Middle frontal gyrus (tissue), 1 donor: ENCODE results near the gene IMMP2L.

ENCODE experiments used
- DNase-seq: peaks from one replicate; pipeline ENCODE4 v3.0.0-alpha.2; 2015; ENCODE audit warnings: low spot score; ENCODE audit errors: extremely low spot score

IMMP2L gene

GRCh38 chr7:111168182-111168581 lies 394.1 kb downstream of the IMMP2L start:
- DNase-seq, result no peak

GRCh38 chr7:111164442-111164841 lies 397.9 kb downstream of the IMMP2L start:
- DNase-seq, result no peak

GRCh38 chr7:111162692-111163091 lies 399.6 kb downstream of the IMMP2L start:
- no peak for DNase-seq

- DNase-seq, result no peak
Measured at GRCh38 chr7:111160297-111160696, 402.0 kb downstream of the IMMP2L start.

GRCh38 chr7:111159426-111159825 lies 402.9 kb downstream of the IMMP2L start:
- no peak for DNase-seq

GRCh38 chr7:111150709-111151108 lies 411.6 kb downstream of the IMMP2L start:
- DNase-seq, result no peak

GRCh38 chr7:111147708-111148533 lies 414.4 kb downstream of the IMMP2L start:
- no peak for DNase-seq

GRCh38 chr7:111146136-111146535 lies 416.2 kb downstream of the IMMP2L start:
- no peak for DNase-seq

GRCh38 chr7:111145472-111145871 lies 416.8 kb downstream of the IMMP2L start:
- no peak for DNase-seq

GRCh38 chr7:111140091-111140865 lies 422.0 kb downstream of the IMMP2L start:
- DNase-seq, result no peak

GRCh38 chr7:111138586-111138985 lies 423.7 kb downstream of the IMMP2L start:
- no peak for DNase-seq

GRCh38 chr7:111138193-111138569 lies 424.1 kb downstream of the IMMP2L start:
- no peak for DNase-seq

GRCh38 chr7:111137296-111138192 lies 424.7 kb downstream of the IMMP2L start:
- DNase-seq, result no peak

GRCh38 chr7:111132833-111133232 lies 429.5 kb downstream of the IMMP2L start:
- no peak for DNase-seq

GRCh38 chr7:111129435-111129834 lies 432.9 kb downstream of the IMMP2L start:
- no peak for DNase-seq

- DNase-seq, result no peak
Measured at GRCh38 chr7:111126987-111127386, 435.3 kb downstream of the IMMP2L start.

GRCh38 chr7:111115966-111116365 lies 446.3 kb downstream of the IMMP2L start:
- no peak for DNase-seq

GRCh38 chr7:111113263-111114017 lies 448.9 kb downstream of the IMMP2L start:
- no peak for DNase-seq

- no peak for DNase-seq
Measured at GRCh38 chr7:111112439-111112838, 449.9 kb downstream of the IMMP2L start.

GRCh38 chr7:111108496-111108895 lies 453.8 kb downstream of the IMMP2L start:
- no peak for DNase-seq

GRCh38 chr7:111108000-111108399 lies 454.3 kb downstream of the IMMP2L start:
- DNase-seq, result no peak
